Right lung (tissue), 5 donors: ENCODE data around the gene KPNA4. TPM values are rescaled to one million over a fixed set of nuclear protein-coding genes. Genes with fewer than 3 reads are reported as not detected.
"Not testable (repeated sequence)": the region's sequence is repeated elsewhere in the genome, so short reads cannot be mapped to it uniquely, and the experiment has no call there.

Experiments
- DNase-seq, 2 donors: peaks; one replicate each; pipeline ENCODE4 v3.0.0-alpha.2; 2013
- polyA plus RNA-seq, 5 donors: library from polyadenylated mRNA; unstranded; fragments of 120-200 nt; gene quantifications; one replicate each; pipeline versions ENCODE4 v1.2.1 to v1.2.3, GENCODE V29; 2013; ENCODE audit warnings: inconsistent platforms in 1 of 5, low replicate concordance in 1 of 5; ENCODE audit not compliant: insufficient read length in 5 of 5, insufficient read depth in 1 of 5

KPNA4 gene
- polyA plus RNA-seq, 5 donors: 37.4 to 60.5 (median 57.9) TPM

DNA sequence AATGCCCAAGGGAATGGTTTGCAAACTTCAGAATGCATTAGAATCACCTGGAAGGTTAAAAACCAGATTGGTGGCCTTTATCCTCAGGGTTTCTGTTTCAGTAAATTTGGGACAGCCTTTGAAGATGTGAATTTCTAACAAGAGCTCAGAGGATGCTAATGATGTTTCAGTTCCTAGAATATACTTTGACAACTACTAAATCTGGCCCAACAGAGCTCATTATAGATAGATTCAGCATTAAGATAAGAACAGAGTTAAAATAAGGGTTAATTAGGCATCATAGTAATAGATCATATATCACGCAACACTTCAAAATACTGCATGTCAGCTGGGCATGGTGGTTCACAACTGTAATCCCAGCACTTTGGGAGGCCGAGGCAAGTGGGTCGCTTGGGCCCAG is 9.3 kb upstream of the KPNA4 start:
- no peak for DNase-seq

DNA sequence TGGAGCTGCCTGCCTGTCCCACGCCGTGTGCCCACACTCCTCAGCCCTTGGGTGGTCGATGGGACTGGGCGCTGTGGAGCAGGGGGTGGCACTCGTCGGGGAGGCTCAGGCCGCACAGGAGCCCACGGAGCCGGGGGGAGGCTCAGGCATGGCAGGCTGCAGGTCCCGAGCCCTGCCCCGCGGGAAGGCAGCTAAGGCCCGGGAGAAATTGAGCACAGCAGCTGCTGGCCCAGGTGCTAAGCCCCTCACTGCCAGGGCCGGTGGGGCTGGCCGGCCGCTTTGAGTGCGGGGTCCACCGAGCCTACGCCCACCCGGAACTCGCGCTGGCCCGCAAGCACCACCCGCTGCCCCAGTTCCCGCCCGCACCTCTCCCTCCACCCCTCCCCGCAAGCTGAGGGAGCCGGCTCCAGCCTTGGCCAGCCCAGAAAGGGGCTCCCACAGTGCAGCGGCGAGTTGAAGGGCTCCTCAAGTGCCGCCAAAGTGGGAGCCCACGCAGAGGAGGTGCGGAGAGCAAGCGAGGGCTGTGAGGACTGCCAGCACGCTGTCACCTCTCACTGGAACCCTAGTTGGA is 8.7 kb upstream of the KPNA4 start:
- DNase-seq: not testable (repeated sequence)

DNA sequence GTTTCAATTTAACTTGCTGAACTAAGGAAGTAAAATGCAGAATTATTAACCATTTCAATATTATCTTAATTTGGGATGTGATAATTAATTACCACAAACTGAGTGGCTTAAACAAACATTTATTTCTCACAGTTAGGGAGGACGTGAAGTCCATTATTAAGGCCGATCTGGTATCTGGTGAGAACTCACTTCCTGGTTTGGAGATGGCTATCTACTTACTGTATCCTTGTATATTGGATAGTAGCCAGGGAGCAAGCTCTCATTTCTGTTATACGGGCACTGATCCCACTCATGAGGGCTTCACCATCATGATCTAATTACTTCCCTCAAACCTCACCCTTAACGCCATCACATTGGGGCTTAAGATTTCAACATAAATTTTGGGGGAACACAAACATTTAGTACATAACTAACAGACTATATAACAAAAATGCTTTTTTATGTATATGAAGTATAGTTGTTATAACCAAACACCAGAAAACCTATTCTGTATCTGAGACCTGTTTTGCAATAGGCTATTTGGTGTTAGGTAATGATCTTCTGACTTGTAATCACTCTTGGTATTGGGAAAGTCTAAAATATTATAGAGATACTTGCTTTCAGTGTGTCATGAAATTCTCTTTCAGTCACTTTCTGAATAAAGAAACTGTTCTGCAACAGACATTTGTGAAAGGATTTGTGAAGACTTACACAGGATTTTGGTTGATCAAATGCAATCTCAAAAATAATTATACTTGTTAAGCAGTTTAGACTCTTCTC is 4.7 kb upstream of the KPNA4 start:
- no peak for DNase-seq

DNA sequence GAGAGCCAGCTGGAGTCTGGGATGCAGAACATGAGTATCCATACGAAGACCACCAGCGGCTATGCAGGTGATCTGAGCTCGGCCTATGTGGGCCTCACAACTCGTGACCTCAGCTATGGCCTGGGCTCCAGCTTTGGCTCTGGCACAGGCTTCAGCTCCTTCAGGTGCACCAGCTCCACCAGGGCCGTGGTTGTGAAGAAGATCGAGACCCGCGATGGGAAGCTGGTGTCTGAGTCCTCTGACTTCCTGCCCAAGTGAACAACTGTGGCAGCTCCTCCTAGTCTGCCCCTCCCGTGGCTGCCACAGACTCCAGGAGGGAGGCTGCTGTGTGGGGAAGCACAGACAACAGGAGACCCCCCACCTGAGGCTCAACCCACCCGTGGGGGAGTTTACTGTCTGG is 3.6 kb upstream of the KPNA4 start:
- DNase-seq: no peak

DNA sequence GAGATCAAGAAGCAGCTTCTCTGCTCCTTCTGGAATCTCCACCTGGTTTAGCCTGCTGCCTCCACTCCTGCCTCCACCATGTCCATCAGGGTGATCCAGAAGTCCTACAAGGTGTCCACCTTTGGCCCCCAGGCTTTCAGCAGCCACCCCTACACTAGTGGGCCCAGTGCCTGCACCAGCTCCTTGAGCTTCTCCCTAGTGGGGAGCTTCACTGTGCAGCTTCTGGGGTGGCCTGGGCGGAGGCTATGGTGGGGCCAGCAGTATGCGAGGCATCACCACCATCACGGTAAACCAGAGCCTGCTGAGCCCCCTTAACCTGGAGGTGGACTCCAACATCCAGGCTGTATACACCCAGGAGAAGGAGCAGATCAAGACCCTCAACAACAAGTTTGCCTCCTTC is 2.4 kb upstream of the KPNA4 start:
- DNase-seq: no peak

DNA sequence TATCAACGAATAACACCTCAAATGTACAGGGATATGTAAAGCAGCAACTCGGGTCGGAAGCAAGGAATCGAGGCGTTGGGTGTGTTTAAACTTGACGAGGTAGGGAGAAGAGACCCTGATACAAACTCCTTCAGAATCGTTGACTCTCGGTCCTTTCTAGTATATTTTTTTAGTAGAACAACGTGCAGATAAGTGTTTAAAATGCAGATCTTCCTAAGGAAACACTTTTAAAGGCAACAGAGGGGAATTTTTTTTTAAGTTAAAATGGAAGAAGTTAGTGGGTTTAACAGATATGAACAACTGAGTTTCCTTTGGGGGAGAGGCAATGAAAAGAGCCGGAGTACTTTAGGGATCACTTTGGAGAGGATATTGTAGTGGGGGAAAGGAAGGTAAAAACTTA is 1.1 kb upstream of the KPNA4 start:
- no peak for DNase-seq

DNA sequence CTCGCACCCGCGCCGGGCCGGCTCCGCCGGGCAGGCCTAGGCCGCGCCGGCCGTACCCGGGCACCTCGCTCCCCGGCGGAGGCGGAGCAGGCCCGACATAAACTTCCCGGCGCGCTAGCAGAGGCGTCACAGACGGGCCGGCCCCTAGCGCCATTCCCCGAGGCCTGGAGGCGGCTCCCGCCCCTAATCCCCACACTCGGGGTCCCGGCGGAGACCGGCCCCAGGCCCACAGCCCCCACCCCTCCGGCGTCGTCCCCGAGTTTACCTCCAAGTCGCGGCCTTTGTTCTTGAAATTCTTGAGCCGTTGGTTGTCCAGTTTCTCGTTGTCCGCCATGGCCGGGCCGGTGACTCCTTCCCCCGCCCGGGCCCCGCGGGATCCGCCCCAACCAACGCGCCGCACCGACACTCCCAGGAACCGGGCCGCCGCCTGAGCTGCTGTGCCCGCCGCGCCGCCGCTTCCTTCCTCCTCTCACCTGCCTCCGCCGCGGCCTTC is 376 bp downstream of the KPNA4 start:
- DNase-seq: peak; percentile 61 to 70

DNA sequence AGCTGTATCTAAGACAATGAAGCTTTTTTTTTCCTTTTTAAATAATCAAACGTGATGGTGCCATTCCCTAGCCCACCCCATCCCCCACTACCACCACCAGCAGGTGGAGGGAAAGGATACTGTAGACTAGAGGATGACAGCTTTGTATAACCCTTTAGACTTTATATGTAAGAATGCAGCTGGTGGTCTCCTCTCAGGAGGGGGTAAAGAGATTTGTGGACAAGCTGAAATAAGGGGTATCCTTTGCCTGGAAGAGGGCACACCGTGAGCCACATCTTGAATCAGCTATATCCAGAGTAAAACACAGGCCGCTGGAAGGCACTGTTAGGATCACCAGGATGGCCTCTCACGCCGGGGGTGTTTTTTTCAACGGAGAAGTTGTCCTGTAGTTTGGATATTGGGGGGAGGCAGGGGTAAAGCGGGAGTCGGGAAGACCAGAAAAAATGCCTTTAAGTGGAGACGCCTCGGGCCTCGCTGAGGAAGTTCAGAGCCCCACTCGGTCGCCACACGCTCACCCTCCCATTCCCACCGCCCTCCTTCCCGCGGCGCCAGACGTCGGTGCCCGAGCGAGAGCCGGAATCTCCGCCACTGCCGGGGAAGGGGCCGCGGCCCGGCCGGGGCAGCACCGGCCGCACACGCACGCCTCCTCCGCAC is 986 bp downstream of the KPNA4 start:
- peak in 1 of 2 donors; percentile 11 for DNase-seq

DNA sequence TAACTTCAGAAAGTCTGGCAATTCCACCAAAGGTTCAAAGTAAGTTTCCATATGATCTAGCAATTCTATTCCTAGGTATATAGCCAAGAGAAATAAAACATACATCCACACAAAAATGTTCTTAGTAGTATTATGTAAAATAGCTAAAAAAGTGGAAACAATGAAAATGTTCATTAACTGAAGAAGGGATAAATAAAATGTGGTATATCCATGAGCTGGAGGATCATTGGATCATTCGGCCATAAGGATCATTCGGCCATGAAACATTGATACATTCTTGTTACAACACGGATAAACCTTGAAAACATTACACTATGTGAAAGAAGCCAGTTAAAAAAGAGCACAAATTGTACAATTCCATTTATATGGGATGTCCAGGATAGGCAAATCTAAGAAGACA is 2.4 kb downstream of the KPNA4 start:
- DNase-seq: no peak

DNA sequence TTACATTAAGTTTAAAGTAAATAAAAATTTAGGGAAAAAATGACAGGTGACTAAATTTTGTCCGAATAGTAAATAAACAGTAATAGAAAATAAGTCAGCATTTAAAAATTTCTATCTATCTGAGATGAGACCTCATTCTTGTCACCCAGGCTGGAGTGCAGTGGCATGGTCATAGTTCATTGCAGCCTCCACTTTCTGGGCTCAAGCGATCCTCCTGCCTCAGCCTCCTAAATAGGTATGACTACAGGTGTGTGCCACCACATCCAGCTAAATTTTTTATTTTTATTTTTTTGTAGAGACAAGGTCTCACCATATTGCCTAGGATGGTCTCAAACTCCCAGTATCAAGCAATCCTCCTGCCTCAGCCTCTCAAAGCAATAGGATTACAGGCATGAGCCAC is 7.8 kb downstream of the KPNA4 start:
- no peak for DNase-seq

DNA sequence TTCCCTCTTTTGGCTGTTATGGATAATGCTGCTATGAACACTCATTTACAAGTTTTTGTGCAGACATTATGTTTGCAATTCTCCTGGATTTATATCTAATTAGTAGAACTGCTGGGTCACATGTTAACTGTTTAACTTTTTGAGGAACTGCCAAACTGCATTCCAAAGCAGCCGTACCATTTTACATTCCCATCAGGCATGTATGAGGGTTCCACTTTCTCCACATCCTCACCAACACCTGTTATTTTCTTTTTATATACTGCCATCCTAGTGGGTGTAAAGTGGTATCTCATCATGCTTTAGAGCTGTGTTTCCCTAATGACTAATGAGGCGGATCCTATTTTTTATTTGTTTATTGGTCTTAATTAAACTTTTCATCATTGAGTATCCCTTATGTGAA is 9.2 kb downstream of the KPNA4 start:
- DNase-seq: no peak

DNA sequence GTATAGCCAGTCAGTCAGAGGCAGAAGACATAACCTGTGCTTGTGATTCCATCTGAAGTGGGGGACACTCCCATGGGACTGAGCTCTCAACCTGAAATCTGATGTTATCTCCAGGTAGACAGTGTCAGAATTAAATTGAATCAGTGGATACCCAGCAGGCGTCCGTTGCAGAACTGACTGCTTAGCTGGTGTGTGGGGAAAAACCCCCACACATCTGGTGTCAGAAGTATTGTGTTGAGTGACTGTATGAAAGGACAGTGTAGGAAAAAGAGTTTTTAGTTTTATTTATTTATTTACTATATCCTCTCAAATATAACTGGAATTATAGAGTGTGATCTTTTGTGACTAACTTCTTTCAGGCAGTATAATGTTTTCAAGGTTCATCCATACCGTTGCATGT is 10.4 kb downstream of the KPNA4 start:
- DNase-seq: no peak

DNA sequence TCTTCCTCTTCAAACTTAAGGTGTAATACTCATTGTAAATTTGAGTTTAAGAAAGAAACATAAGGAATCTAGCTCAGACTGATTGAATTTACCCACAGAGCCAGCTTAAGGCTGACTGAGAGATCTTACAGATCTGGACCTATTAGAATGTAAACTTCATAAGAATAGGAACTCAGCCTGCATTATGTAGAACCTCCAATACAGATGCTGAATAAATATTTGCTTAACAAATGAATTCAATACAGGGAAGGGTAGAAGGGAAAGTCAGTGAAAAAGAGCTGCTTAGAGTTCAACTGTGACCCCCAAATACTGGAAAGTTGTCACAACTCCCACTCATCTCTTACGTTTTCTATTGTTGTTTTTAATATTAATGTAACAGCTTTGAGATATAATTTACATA is 11.5 kb downstream of the KPNA4 start:
- no peak for DNase-seq

DNA sequence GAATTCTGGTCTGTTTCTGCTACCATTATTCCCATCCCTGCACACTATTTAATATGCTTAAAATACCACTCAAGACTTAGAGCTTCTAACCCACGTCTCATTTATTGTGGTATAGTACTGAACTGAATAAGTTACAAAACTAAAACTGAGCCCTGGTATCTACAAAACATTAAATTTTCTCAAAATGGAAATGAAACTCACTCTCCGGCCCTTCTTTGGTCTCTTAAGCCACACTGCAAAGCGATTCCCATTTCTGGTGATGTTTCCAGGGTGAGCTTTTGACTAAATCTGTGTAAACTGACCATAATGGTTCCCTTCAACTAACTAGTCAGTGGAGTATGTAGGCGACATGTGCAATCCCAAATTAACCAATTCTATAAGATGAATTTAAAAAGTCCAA is 18.6 kb downstream of the KPNA4 start:
- no peak for DNase-seq

DNA sequence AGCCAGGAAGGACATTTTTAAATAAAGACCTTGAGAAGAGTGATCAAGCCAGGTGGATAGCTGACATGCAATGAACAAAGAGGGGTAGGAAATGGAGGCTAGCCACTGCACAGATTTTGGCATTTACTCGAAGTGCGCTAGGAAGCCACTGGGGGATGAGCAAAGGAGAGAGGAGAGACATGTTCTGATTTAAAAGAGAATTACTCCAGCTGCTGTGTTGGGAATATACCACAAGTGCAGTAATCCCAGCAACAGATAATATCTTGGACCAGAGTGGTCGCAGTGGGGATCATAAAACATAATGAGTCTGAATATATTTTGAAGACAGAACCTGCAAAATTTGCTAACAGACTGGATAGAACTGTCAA is 19.9 kb downstream of the KPNA4 start:
- no peak for DNase-seq

DNA sequence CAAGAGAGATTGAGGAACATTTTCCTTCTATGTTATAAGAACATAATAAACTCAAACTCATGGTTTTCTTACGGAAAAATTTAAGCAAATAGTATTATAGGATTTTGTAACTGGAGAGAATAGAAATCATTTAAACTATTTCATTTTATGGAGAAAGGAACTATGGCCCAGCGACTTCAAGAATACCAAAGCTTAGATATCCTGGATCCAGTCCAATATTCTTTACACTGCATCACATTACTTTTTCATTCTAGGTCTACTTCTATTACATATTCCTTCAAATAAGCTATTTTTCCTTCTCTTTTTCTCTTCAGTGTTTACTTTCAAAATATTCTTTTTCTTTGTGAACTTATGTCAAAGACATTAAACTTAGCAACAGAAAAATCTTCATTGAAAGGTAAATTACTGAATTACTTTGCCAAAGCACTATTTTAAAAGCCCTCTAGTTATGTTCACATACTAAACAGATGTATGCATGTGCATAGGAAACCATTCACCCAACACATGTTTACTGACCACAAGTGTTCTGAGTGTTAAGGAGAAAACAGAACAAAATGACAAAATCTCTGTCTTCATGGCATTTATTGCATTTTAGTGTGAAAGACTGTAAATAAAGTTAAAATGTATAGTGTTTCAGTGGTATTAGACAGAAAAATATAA is 20.4 kb downstream of the KPNA4 start:
- DNase-seq: no peak

DNA sequence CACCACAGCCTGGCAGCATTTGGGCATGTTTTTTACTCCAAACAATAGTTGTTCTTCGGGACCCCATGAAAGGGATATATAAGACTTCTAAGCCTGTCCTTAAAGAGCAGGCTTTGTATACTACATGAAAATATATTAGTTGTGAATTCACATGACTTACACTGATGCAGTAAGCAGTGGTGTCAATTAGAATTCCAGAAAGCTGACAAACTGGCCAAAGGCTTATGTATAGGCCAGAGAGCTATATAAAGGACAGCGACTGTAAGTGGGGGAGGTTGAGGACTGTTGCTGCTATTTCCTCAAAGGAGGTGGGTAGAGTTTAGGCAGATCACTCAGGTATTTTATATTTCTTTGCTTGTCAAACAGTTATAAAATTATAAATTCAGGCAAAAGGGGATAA is 24.8 kb downstream of the KPNA4 start:
- no peak for DNase-seq

DNA sequence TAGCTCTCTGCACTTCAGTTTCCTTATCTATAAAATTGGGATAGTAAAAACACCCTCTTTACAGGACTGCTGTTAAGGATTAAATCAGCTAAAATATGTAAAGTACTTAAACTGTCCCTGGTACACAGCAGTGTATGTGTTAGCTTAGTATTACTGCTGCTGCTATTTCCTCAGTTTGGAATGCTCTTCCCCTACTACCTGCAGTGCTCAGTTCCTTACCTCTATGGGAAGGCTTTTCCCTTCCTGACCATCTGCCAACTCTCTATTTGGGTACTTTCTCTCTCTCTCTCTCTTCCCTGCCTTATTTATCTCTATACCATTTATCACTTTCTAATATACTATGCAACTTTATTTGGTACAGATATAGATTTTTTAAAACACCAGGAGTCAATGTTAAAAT is 26.5 kb downstream of the KPNA4 start:
- no peak for DNase-seq

DNA sequence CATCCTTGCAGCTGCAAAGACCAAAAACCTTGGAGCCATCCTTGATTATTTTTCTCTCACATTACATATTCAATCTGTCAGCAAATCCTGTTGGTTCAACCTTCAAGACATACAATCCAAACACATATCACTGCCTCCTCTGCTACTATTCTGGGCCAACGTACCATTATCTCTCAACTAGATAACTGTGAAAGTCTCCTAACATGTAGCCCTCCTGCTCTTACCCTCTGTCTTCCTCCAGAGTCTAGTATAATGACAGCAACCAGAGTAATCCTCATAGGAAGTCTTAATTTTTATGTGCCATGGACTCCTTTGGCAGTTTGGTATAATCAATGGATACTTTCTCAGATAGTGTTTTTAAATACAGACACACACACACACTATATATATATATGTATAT is 27.6 kb downstream of the KPNA4 start:
- no peak for DNase-seq

DNA sequence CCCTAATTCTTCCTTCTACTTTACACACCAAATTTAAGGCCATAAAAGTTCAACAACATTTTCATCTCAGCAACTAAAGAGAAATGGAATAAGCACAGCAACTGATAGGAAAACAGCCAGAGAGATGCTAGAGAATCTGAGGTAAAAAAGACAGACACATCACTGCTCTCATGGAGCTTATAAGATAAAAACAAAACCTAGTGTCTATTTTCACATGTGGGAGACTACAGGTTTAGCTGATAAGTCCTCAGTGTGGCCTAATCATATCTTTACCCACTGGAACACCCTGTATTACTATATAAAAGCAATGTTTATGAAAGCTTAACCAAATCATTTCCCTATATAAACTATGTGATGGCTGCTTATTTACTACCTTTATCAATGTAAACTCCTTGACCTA is 33.0 kb downstream of the KPNA4 start:
- no peak for DNase-seq

DNA sequence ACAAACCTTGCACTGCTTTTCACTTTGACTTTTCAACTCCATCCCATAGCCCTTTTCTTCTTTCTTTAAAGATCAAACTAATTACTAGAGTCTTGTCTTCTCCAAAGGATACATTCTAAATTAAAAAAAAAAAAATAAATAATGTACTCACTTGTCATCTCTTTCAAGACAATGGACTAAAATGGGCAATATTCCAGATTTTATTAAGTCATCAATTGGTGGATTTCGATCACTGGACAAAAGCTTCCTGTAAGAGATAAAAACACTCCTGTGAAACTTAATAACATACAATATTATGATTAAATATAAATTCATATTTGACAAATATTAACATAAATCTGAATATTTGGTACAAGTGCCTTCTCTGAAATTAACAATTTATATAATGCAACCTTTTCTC is 34.1 kb downstream of the KPNA4 start:
- no peak for DNase-seq

DNA sequence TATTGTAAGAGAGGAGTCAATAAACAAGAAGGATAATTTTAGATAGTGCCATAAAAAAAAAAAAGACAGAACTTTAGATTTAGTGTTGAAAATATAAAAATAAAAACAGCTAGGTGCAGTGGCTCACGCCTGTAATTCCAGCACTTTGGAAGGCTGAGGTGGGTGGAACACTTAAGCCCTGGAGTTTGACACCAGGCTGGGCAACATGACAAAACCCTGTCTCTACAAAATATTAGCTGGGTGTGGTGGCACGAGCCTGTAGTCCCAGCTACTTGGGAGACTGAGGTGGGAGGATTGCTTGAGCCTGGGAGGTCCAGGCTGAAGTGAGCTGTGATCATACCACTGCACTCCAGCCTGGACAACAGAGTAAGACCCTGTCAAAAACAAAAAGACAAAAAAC is 49.0 kb downstream of the KPNA4 start:
- not testable (repeated sequence) for DNase-seq

DNA sequence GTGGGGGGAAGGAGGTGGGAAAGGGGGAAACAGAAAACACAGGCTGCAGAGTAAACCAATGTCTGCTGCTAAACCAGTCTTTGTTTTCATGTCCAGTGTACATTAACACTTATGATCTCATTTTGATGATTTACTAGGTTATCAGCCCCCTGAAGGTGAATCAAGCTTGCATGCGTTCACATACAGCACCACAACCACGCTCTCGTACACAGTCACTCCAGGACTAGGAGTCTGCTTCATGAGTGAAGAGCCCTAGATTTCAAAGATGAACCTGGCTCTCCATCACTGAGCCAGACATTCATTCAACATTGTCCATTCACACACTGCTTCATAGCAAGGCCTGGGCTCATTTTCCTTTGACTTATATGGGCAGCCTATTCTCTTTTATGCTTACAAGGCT is 64.0 kb downstream of the KPNA4 start:
- no peak for DNase-seq
